ENCODE data around the gene WIPI1. TPM values are rescaled to one million over a fixed set of nuclear protein-coding genes. Genes with fewer than 3 reads are reported as not detected.
A peak's percentile ranks its signal among the peaks of the same experiment; 100 is the strongest.

WIPI1 gene
- total and polyA plus RNA-seq, 3 donors from 2014 or later, result 25.4 to 38.3 (median 26.8) TPM

DNA sequence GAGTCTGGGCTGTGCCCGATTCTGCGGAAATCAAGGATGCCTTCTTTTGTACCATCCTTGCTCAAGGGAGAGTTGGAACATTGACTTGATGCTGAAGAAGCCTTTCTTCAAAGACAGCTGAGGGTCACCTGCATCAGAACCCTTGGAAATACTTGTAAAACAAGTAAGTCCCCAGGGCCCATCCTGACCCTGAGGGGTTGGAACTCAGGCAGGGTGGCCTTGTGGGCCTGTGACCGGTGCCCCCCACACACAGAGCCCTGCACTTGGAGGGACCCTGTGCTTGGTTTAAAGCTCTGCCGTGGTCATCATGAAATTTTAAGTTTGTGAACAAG is 56.9 kb downstream of the WIPI1 start:
- WGBS, 2 donors, result 80 to 94% methylated on average over 4 of the region's 4 CpGs
- Histone ChIP-seq H3K36me3 (ENCODE audit: low read depth, missing control alignments) (no peaks in the 10 kb centered on the region), H3K27me3 (no peaks in the 10 kb centered on the region), H3K4me3 (no peak overlapping the region), H3K9me3 (no peaks in the 10 kb centered on the region), H3K4me1 (peaks cover 7% of the 10 kb centered on the region), H3K27ac (no peak overlapping the region)
- DNase-seq, result no peak
- no peak for TF ChIP-seq POLR2A (IDR thresholded peaks at IDR 0.05)
- TF ChIP-seq, protein P1, sequence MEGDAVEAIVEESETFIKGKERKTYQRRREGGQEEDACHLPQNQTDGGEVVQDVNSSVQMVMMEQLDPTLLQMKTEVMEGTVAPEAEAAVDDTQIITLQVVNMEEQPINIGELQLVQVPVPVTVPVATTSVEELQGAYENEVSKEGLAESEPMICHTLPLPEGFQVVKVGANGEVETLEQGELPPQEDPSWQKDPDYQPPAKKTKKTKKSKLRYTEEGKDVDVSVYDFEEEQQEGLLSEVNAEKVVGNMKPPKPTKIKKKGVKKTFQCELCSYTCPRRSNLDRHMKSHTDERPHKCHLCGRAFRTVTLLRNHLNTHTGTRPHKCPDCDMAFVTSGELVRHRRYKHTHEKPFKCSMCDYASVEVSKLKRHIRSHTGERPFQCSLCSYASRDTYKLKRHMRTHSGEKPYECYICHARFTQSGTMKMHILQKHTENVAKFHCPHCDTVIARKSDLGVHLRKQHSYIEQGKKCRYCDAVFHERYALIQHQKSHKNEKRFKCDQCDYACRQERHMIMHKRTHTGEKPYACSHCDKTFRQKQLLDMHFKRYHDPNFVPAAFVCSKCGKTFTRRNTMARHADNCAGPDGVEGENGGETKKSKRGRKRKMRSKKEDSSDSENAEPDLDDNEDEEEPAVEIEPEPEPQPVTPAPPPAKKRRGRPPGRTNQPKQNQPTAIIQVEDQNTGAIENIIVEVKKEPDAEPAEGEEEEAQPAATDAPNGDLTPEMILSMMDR (IDR thresholded peaks at IDR 0.05), result no peak
- intact Hi-C loops (cut with DNase I; ENCODE audit: low total_unique reads), result no loop called here

DNA sequence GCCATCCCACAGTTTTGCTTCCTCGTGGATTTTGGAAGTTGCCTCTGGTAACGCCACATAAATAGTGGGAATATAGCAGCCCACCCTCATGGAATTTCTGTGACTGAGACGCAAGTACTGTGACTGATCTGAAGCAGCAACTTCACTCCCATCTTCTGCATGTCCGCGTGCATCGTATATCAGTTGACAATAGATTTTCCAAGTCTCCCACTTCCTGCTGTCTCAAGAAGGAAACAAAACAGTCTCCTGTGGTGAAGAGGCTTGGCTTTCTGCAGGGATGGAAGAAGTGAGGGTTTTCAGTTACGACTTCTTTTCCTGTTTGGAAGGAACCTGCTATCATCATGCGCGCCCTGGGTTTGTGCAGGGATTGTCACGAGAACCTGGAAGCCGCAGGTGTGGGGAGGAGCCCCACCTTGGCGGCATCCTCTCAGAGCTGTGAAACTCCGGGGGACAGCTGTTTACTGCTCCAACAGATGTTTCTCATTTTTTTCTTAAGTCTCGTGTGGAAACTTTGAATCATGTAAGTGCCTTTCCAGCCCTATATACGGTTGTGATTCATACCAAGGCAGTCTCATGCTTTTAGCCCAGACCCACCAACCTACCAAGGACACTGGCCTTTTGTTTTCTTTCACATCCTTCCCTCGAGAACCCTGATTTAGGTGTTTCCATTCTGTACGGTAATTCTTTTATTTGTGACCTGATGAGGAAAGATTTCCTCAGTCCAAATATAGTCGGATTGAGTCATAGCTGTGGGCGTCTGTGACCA is 57.5 kb downstream of the WIPI1 start:
- H3K27ac ChIP-seq, result no peak overlapping the region
- H3K4me3 ChIP-seq, result no peak overlapping the region
- intact Hi-C loops (cut with DNase I; ENCODE audit: low total_unique reads), result no loop called here

GRCh38 chr17:68398691-68399637 is 58.3 kb downstream of the WIPI1 start:
- H3K4me3 ChIP-seq, result no peak overlapping the region
- intact Hi-C loops (cut with DNase I; ENCODE audit: low total_unique reads), result no loop called here
- H3K9me3 ChIP-seq, result no peaks in the 10 kb centered on the region
- WGBS, 2 donors, result 43 to 49% methylated on average over 7 to 11 of the region's 11 CpGs
- DNase-seq, result peak; percentile 67
- no peak overlapping the region for H3K27ac ChIP-seq
- peaks cover 7% of the 10 kb centered on the region for H3K4me1 ChIP-seq
- no peaks in the 10 kb centered on the region for H3K36me3 ChIP-seq (ENCODE audit: low read depth, missing control alignments)
- H3K27me3 ChIP-seq, result no peaks in the 10 kb centered on the region
- no peak for TF ChIP-seq POLR2A (IDR thresholded peaks at IDR 0.05)
- TF ChIP-seq, protein P1 (IDR thresholded peaks at IDR 0.05), result peak; percentile 49 to 68 (median 65)

More for the DNA sequence above, 57.5 kb downstream of the WIPI1 start:
- TF ChIP-seq, protein P1 (IDR thresholded peaks at IDR 0.05), result no peak
- no peak for TF ChIP-seq POLR2A (IDR thresholded peaks at IDR 0.05)
- H3K4me1 ChIP-seq, result peaks cover 7% of the 10 kb centered on the region
- WGBS, 2 donors, result 47 to 70% methylated on average over 18 to 19 of the region's 19 CpGs
- no peaks in the 10 kb centered on the region for H3K36me3 ChIP-seq (ENCODE audit: low read depth, missing control alignments)
- no peak for DNase-seq
- H3K27me3 ChIP-seq, result no peaks in the 10 kb centered on the region
- H3K9me3 ChIP-seq, result no peaks in the 10 kb centered on the region

DNA sequence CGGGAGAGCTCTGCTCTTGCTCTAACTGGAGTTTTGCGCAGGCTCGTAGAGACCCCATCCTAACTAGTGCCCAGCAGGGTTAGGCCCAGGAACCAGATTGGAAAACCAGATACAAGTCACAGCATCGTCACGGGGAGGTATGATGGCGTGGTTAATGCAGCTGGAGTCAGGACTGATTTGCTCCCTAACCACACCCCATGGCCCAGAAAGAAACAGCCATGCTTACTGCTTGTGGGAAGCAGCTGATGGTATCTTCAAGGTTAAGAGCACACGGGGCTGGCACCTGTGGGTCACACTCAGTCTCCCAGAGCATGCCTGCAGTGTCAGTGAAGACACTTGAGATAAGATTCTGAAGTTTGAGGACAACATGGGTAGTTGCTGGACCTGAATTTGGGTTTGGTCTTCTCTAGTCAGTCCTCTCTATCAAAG is 60.2 kb downstream of the WIPI1 start:
- peaks cover 7% of the 10 kb centered on the region for H3K4me1 ChIP-seq
- H3K9me3 ChIP-seq, result no peaks in the 10 kb centered on the region
- H3K27ac ChIP-seq, result no peak overlapping the region
- WGBS, 2 donors, result 65 to 87% methylated on average over 7 of the region's 7 CpGs
- DNase-seq, result no peak
- no peaks in the 10 kb centered on the region for H3K36me3 ChIP-seq (ENCODE audit: low read depth, missing control alignments)
- intact Hi-C loops (cut with DNase I; ENCODE audit: low total_unique reads), result no loop called here
- TF ChIP-seq, protein P1 (IDR thresholded peaks at IDR 0.05), result no peak
- no peak for TF ChIP-seq POLR2A (IDR thresholded peaks at IDR 0.05)
- H3K4me3 ChIP-seq, result no peak overlapping the region
- H3K27me3 ChIP-seq, result no peaks in the 10 kb centered on the region

All from testis (tissue), 3 donors.